ENCODE measurements around the gene EHBP1. TPM values are rescaled to one million over a fixed set of nuclear protein-coding genes. Genes with fewer than 3 reads are reported as not detected.
A peak's percentile ranks its signal among the peaks of the same experiment; 100 is the strongest.

The EHBP1 gene
- polyA plus RNA-seq, 1 of the 3 experiments (the other 2 are of a cell fraction) = 62.7 TPM

DNA sequence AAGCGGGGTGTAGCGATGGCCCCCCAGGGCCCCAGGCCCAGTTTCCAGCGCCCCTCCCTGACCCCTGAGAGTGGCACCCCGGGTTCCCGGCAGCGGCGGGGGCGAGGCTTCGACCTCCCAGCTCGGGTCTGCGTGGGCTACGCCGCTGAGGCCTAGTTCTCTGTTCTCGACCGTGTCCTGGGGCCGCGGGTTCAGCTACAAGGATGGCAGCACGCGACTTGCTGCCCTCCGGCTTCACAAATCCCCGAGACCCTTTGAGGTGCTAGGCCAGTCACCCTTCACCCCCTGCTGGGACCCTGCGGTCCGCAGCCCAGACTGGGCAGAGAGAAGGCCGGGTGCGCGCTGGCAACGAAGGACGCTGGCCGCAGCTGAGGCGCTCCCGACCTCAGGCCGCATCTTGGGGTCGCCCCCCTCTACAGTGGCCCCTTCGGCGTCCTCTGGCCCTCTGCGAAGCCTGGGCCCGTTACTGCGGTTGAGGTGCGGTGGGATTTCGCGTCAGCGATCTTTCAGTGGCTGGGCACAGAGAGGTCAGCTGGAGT lies 346.4 kb downstream of the EHBP1 start:
- Histone ChIP-seq H3K79me2 (ENCODE audit: insufficient read depth) (no peaks in the 10 kb centered on the region), H3K9ac (no peak overlapping the region), H4K20me1 (ENCODE audit: insufficient read depth) (no peaks in the 10 kb centered on the region), H3K4me1 (ENCODE audit: control insufficient read depth in 1 of 2, insufficient read depth in 2 of 2, low read depth in 1 of 2, low read length in 1 of 2) (peaks cover 6 to 19% of the 10 kb centered on the region in 2 experiments; a peak in 2 of 4 replicates), H3K36me3 (replicated peaks in 1 of 2; ENCODE audit: control insufficient read depth in 1 of 2, insufficient read depth in 2 of 2, low read length in 1 of 2) (no peaks in the 10 kb centered on the region), H3K4me2 (no peak overlapping the region), H3K9me2 (no peaks in the 10 kb centered on the region), H2AFZ (ENCODE audit: low read depth) (no peak overlapping the region), H3K27ac (ENCODE audit: low read depth in 2 of 2, low read length in 1 of 2) (no peak overlapping the region), H3F3A (replicated peaks; ENCODE audit: insufficient read depth) (no peaks in the 10 kb centered on the region), H3K9me3 (no peaks in the 10 kb centered on the region), H3K4me3 (ENCODE audit: low read depth in 2 of 2, low read length in 1 of 2) (no peak overlapping the region; a peak in 1 of 4 replicates), H3K27me3 (ENCODE audit: insufficient read depth) (no peaks in the 10 kb centered on the region; the same call in 1 of the 2 replicates)
- ChIA-PET CTCF (interaction anchor here (1.7 to 2.2 kb wide), 2 partner anchors 8 to 437 kb away, joined by 4 to 7 read pairs; no protein-coding TSS in a partner anchor), POLR2A (no interaction called here)
- DNase-seq = peak; percentile 29
- TF ChIP-seq FOXJ3 (CRISPR knock-in tag; IDR thresholded peaks at IDR 0.05) = no peak
- TF ChIP-seq, protein P1, sequence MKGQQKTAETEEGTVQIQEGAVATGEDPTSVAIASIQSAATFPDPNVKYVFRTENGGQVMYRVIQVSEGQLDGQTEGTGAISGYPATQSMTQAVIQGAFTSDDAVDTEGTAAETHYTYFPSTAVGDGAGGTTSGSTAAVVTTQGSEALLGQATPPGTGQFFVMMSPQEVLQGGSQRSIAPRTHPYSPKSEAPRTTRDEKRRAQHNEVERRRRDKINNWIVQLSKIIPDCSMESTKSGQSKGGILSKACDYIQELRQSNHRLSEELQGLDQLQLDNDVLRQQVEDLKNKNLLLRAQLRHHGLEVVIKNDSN (IDR thresholded peaks at IDR 0.05; ENCODE audit: borderline replicate concordance, low read depth) = no peak
- TF ChIP-seq TEAD4 (IDR thresholded peaks at IDR 0.05; ENCODE audit: borderline replicate concordance, insufficient read depth) = no peak
- no peak for TF ChIP-seq EP300 (IDR thresholded peaks at IDR 0.05; ENCODE audit: borderline replicate concordance in 1 of 2, low read depth in 1 of 2, low read length in 1 of 2)
- TF ChIP-seq TCF12 (IDR thresholded peaks at IDR 0.05) = no peak
- TF ChIP-seq, protein P2, sequence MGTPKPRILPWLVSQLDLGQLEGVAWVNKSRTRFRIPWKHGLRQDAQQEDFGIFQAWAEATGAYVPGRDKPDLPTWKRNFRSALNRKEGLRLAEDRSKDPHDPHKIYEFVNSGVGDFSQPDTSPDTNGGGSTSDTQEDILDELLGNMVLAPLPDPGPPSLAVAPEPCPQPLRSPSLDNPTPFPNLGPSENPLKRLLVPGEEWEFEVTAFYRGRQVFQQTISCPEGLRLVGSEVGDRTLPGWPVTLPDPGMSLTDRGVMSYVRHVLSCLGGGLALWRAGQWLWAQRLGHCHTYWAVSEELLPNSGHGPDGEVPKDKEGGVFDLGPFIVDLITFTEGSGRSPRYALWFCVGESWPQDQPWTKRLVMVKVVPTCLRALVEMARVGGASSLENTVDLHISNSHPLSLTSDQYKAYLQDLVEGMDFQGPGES (IDR thresholded peaks at IDR 0.05; ENCODE audit: low read depth, low read length) = no peak
- no peak for TF ChIP-seq RXRA (IDR thresholded peaks at IDR 0.05; ENCODE audit: borderline replicate concordance, low read depth)
- WGBS (ENCODE audit: low lambda C conversion rate) = 92% methylated on average over 36 of the region's 42 CpGs

DNA sequence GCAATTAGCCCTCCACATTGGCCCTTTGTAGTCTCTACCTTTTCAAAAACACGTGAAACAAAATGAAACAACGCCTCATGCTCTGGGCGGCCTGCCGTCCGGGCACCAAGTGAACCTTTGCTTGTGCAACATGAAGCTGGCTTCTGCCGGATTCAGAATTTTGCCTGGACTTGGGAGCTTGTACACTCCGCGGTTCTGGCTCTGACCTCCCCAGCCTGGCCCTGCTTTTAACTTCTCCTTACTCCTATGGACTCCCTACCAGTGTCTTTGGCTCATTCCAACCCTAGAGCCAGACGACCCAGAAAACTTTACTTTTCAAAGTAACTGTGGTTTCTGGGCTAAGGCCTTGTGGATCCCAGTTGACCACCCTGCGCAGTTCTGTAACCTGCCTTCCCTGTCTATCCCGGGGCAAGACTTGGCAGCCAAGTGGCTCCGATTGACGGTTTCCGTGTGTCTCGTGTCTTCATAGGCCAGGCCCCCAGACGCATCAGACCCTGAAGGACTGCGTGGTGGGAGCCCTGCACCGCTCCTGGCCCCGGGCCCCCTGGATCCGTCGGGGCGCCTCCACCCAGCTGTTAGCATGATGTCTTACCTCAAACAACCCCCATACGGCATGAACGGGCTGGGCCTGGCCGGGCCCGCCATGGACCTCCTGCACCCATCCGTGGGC lies 347.0 kb downstream of the EHBP1 start:
- Histone ChIP-seq H3K27me3 (ENCODE audit: insufficient read depth) (peaks cover 4% of the 10 kb centered on the region; the same call in 1 of the 2 replicates), H2AFZ (ENCODE audit: low read depth) (no peak overlapping the region), H3K4me3 (ENCODE audit: low read depth in 2 of 2, low read length in 1 of 2) (no peak overlapping the region), H3K27ac (ENCODE audit: low read depth in 2 of 2, low read length in 1 of 2) (no peak overlapping the region), H4K20me1 (ENCODE audit: insufficient read depth) (no peaks in the 10 kb centered on the region), H3K4me2 (no peak overlapping the region), H3K9ac (no peak overlapping the region), H3K36me3 (replicated peaks in 1 of 2; ENCODE audit: control insufficient read depth in 1 of 2, insufficient read depth in 2 of 2, low read length in 1 of 2) (no peaks in the 10 kb centered on the region), H3F3A (replicated peaks; ENCODE audit: insufficient read depth) (no peaks in the 10 kb centered on the region), H3K9me3 (no peaks in the 10 kb centered on the region), H3K4me1 (ENCODE audit: control insufficient read depth in 1 of 2, insufficient read depth in 2 of 2, low read depth in 1 of 2, low read length in 1 of 2) (peaks cover 6 to 19% of the 10 kb centered on the region in 2 experiments; a peak in 2 of 4 replicates), H3K9me2 (no peaks in the 10 kb centered on the region), H3K79me2 (ENCODE audit: insufficient read depth) (no peaks in the 10 kb centered on the region)
- ChIA-PET POLR2A (no interaction called here), CTCF (interaction anchor here (0.8 to 1.7 kb wide), 2 partner anchors 23 to 436 kb away, joined by 3 to 4 read pairs; no protein-coding TSS in a partner anchor)
- 96% methylated on average over 20 of the region's 27 CpGs for WGBS (ENCODE audit: low lambda C conversion rate)
- DNase-seq = peak; percentile 29
- TF ChIP-seq GABPA (IDR thresholded peaks at IDR 0.05; ENCODE audit: low read depth) (no peak), MEF2A (IDR thresholded peaks at IDR 0.05; ENCODE audit: borderline replicate concordance, low read depth) (no peak), GATA2 (CRISPR knock-in tag; IDR thresholded peaks at IDR 0.05) (no peak), EZH2phosphoT487 (IDR thresholded peaks at IDR 0.05; ENCODE audit: borderline replicate concordance, low read depth) (no peak), YY1 (IDR thresholded peaks at IDR 0.05; ENCODE audit: low read depth) (no peak), NRF1 (IDR thresholded peaks at IDR 0.05; ENCODE audit: low read depth, low read length) (no peak), FOSL2 (IDR thresholded peaks at IDR 0.05; ENCODE audit: borderline replicate concordance, low read depth) (no peak), TEAD4 (IDR thresholded peaks at IDR 0.05; ENCODE audit: borderline replicate concordance, insufficient read depth) (no peak), MXI1 (IDR thresholded peaks at IDR 0.05; ENCODE audit: low read depth, low read length) (no peak), TCF12 (IDR thresholded peaks at IDR 0.05) (no peak), EP300 (IDR thresholded peaks at IDR 0.05; ENCODE audit: borderline replicate concordance in 1 of 2, low read depth in 1 of 2, low read length in 1 of 2) (no peak), NFIC (IDR thresholded peaks at IDR 0.05; ENCODE audit: borderline replicate concordance) (no peak)
- TF ChIP-seq, protein P3, sequence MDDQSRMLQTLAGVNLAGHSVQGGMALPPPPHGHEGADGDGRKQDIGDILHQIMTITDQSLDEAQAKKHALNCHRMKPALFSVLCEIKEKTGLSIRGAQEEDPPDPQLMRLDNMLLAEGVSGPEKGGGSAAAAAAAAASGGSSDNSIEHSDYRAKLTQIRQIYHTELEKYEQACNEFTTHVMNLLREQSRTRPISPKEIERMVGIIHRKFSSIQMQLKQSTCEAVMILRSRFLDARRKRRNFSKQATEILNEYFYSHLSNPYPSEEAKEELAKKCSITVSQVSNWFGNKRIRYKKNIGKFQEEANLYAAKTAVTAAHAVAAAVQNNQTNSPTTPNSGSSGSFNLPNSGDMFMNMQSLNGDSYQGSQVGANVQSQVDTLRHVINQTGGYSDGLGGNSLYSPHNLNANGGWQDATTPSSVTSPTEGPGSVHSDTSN (IDR thresholded peaks at IDR 0.05) = no peak
- TF ChIP-seq, protein P1 (IDR thresholded peaks at IDR 0.05; ENCODE audit: borderline replicate concordance, low read depth) = no peak
- TF ChIP-seq, protein P4, sequence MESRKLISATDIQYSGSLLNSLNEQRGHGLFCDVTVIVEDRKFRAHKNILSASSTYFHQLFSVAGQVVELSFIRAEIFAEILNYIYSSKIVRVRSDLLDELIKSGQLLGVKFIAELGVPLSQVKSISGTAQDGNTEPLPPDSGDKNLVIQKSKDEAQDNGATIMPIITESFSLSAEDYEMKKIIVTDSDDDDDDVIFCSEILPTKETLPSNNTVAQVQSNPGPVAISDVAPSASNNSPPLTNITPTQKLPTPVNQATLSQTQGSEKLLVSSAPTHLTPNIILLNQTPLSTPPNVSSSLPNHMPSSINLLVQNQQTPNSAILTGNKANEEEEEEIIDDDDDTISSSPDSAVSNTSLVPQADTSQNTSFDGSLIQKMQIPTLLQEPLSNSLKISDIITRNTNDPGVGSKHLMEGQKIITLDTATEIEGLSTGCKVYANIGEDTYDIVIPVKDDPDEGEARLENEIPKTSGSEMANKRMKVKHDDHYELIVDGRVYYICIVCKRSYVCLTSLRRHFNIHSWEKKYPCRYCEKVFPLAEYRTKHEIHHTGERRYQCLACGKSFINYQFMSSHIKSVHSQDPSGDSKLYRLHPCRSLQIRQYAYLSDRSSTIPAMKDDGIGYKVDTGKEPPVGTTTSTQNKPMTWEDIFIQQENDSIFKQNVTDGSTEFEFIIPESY (IDR thresholded peaks at IDR 0.05; ENCODE audit: borderline replicate concordance, low read depth) = no peak
